HG03520 (cell line): Measurements from ENCODE around the gene DUSP8.

Source experiments
- ATAC-seq: cut with Tn5 transposase; IDR thresholded peaks from one replicate; pipeline ENCODE4 v1.9.1; 2021; ENCODE audit warnings: mild to moderate bottlenecking, moderate library complexity; ENCODE audit not compliant: unreplicated experiment

Gene DUSP8

DNA sequence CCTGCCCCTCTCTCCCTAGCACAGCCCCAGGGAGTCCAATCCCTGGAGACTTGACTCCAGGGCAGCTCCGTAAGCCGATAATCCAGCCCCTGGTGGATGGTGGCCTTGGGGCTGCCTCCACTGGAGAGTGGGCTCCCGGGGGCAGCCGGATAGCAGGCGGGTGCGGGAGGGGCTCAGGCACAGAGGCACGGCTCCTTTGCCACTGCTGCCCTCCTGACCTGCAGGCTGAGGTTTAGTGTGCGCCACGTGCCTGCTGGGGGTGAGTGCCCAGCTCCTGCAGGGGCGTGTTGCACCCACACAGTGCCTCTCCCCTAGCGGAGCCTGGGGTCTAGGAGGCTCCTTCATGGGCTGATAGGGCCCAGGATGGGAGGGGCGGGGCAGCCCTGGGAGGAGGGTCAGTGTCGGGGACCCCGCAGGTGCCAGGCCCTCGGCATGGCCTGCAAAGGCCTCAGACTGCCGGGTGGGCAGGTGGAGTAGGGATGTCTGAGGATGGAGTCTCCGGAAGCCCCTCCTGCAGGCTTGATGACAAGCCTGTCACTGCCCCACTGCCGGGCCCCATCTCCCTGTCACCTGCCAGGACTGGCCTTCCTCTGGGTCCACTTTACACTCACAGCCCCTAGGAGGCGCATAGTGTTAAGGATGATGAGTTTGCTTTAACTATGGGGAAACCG, 5.6 kb downstream of the DUSP8 start:
- no peak for ATAC-seq

DNA sequence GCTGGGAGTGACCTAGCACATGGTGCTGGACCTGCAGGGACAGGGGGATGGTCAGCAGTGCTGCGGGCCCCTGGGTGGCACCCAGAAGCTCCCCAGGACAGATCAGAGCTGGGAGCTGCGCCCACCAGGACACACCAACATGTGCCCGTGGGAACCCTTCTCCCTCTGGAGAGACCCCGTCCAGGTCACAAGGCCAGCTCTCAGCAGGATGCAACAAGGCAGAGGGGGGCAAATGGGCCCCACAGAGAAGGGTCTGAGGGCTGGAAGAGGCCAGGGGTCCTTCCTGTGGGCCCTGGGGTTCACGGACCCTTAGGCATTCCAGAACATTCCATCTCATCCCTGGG, 6.2 kb downstream of the DUSP8 start:
- no peak for ATAC-seq

DNA sequence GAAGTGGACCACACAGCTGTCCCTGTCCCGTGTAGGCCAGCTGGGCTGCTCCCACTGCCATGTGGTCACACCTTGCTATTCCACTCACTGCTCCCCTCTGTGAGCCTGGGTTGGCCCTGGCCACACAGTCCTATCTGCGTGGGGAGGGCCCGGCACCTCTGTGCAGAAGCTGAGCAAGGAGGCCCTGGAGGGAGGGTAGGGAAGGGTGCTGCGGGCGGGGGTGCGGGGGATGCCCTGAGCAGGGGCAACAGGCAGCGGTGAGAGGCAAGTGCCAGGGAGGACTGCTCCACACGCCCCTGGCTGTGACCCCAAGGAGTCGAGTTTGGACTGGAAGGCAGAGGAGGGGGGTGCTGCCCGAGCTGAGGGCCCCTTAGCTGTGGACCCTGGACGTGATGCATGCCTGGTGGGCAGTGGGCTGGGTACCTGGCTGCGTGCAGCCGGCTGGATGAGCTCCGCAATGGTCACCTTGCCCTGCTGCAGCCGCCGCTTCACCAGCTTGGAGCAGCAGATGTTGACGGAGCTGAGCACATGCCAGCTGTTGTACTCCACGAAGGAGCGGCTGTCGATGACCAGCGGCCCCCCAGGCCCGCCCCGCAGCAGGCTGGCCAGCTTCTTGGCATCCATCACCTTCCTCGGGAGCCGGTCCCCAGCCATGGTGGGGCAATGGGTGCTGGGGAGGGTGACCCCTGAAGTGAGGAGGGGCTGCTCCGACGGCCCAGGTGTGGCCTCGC, 6.7 kb downstream of the DUSP8 start:
- no peak for ATAC-seq

DNA sequence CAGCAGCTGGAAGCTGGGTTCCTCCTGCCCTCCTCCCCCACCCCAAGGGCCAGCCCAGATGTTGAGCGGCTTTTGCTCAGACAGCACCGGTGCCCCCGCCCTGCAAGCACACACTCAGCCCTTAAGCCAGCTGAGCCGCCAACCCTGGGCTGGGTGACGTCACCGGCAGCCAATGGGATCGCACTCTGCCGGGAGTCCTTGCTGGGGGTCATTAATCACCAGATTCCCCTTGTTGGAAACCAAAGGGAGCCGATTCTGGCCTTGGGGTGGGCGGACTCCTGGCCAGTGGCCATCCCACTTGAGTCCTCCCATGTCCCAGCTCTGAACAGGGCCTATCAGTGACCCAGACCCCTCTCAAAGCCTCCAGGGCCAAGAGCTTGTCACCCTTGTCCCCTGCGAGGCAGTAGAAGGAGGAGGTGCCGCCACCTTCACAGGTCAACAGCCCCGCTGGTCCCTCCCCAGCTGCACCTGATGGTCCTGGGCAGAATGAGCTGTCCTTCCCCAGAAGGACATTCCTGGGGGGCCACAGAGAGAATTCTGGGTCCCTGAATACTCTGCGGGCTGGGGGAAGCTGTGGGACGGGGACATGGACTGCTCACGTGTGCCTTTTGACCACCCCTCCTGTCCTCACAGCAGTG, 7.4 kb downstream of the DUSP8 start:
- no peak for ATAC-seq

DNA sequence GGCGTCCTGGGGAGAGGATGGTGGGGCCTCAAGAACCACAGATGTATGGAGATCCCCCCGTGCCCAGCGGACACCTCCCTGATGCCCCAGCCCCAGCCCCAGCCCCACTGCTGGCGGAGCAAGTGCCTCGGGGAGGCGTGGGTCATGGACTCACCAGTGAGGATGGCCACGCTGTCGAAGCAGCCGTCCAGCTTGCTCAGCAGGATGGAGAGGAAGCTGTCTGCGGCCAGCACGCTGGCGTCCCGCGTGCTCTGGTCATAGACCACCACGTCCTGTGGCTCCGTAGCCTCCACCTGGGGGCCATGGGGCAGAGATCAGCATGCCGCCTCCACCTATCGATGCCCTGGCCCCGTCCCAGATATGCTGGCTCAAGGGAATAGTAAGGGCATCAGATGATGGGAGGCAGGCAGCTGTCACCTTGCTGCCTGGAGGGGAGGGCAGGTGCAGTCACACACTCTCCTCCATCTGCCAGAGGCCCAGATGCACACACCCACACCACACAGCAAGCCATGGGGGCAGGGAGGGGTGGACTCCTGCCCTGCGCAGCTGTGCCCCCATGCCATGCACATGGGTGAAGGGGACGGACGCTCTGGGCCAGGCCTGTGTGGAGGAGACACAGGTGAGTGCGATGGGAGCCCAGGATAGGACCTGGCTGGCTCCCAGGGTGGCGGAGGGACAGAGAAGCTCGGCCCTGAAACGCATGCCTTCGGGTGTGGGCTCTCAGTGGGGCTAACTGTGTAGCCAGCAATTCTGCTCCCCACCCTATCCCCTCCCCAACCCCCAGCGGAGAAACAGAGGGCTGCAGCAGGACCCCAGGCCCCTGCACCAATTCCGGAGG, 8.2 kb downstream of the DUSP8 start:
- ATAC-seq: no peak

DNA sequence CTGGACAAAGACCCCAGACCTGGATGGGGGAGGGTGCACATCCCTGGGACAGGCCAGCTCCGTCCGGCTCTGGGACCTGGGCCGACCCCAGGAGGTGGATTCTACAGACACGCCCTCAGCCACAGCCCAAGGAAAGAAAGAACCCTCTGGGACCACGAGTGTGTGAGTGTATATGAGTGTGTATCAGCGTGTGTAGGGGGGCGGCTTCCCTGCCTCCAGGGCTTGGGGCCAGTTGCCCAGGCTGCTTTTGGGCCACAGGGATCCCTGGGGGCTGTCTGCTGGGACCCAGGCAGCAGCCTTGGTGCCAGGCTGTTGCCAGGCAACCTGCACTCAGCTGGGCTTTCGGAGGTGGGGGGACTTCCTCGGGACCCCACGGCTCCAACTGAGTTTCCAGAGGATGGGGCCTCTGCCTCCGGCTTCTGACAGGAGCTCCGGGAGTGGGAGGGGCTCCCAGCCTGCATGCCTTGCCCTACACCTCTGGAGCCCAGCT, 8.9 kb downstream of the DUSP8 start:
- ATAC-seq: no peak

DNA sequence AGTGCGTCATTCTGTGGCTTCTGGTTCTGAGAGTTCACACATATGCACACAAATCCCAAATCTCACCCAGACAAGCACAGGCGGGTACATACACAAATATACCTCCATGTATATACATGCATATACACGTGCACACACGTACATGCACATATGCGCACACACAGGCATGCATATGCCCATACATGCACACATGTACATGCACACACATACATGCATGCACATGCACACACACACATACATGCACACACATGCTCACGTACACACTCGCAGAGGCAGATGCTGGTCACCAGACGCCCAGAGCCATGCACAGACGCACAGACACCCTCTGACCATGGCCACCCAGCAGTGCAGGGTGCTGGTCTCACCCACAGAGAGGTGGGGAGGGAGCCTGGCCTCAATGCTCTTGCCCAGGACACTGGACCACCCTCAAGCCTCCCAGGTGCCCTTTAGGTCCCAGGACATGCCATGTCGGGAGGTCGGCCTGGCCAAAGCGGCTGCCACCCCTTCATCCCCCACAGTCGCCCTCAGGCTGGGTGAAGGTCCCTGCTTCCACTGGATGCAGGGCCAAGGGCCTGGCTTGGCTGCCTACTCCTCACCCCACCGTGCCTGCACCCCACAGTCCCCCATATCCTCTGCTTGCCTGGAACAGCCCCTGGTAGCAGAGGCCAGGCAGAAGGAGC, 9.5 kb downstream of the DUSP8 start:
- no peak for ATAC-seq

DNA sequence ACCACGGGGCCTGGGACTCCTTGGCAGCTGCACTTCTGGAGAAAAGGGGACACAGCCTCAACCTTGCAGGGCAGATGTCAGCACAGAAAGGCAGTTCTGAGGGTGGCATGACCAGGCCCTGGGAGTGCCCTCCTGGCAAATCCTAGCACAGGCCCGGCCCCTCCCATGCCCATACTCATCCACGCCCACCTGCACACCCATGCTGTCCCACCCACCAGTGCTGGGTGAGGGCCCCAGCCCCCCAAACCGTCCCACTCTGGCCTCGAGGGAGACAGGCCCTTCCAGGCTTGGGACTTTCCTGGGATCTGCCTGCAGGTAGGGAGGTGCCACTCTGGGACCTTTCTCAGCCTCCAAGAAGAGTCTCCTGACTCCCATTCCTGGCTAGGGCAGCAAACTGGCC, 10.1 kb downstream of the DUSP8 start:
- no peak for ATAC-seq

DNA sequence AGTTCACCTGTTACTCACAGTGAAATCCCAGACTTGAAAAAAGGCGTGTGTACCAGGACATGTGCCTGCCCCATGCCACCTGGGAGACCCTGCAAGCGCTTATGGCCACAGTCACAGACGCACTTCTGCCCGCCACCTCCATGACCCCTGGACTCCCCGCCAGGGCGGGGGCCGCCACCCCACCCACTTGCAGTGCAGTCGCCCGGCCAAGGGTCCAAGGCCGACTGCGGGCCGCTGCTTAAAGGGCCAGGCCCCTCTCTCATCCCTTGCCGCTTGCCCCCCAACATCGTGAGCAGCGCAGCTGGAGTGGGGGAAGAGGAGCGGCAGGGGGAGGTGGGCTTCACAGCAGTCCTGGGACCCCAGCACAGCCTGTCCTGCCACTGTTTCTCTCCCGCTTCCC, 10.8 kb downstream of the DUSP8 start:
- ATAC-seq: no peak

DNA sequence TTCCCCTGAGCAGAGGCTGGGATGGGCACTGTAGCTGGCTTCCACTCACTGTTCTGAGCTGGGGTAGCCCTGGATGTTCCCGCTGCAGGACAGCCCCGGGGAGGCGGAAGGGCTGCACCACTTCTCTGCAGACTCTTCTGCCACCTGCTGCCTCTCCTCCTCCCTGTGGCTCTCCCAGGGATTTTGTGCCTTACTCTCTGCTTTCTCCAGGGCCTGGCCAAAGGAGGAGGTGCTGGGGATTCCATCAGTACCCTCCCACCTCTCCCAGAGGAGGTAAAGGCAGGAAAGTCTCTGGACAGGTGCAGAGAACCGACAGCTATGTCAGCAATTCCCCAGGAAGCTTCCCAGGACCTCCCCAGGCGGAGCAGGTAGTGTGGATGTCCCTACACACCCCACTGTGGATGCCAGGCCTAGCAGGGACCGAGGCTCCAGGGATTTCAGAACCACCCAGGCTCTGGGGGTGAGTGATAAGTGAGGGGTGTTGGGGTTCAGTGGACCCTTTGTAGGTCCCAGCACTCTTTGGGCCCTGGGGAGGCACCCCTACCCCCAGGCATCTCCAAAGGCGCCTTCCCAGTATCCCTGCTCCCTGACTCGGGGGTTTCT, 11.3 kb downstream of the DUSP8 start:
- ATAC-seq: no peak

DNA sequence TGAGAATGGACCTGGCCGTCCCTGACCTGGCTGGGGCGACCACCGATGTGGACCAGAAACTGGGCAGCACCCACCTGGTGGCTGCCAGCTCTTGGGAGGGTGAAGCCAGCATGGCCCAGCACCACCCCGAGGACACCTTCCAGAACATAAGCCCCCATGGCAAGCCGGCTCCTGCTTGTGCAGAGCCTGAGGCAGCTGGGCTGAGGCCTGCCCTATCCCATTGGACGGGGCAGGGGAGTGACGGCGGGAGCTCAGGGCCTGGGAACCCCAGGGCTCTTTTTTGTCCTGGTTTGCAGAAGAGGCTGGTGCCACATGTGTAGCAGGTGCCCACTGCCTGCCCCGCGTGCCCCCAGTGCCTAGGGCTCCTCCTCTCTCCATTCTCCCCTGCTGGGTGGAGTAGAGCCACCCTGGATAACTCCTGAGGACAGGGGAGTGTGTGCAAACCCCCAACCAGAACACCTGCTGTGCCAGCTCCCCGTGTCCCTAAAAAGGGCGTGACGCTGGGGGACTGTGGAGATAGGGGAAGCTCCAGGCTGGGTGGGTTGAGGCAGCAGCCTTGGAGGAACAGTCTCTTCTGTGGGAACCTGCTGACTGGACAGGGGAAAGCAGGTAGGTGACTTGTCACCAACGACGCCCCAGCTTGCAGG, 11.9 kb downstream of the DUSP8 start:
- no peak for ATAC-seq

DNA sequence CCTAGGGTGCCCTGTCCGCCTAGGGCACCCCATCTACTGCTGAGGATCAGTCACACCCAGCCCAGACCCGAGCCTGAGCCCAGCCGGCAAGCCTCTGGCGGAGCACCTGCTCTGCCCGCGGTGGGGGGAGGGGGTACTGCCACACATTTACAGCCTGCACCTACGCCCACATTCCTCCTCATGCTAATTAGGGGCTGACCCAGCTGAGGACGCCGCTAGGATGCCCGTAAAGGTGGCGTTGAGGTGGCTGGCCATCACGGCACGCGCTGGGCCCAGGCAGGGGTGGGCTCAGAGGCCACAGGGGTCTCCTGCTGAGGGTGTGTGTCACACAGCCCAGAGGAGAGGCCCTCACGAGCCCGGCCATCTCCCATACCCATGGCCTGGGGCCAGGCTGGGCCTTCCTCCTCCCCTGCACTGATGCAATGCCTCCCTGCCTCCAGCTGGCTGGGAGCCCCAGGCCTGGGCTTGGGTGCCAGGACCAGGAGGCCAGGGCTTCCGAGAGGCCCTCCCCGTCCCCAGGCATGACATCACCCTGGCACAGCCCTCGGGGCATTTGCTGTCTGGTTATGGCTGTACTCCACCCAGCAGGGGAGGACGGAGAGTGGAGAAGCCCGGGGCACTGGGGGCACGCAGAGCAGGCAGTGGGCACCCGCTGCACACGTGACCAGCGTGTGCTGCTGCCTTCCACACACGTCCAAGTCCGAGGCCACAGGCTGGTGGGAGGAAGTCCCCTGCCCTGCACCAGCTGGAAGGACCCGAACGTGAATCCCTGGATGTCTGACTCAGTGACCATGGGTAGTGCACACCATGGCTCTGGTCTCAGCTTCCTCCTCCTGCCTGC, 12.7 kb downstream of the DUSP8 start:
- no peak for ATAC-seq

DNA sequence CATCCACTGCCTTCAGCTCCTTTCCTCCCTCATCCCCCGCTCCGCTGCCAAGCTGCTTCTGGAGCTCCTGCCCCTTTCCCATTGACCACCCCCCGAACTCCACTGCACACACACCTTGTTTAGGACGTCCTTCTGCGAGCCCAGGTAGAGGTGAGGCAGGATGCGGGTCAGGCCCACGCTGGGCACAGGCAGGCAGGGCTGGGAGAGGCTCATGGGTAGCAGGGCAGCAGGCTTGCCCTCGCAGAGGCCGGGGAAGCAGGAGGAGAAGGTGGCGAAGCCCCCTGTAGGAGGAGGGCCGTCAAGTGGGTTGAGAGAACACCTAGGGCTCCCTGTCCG, 13.3 kb downstream of the DUSP8 start:
- ATAC-seq: no peak

DNA sequence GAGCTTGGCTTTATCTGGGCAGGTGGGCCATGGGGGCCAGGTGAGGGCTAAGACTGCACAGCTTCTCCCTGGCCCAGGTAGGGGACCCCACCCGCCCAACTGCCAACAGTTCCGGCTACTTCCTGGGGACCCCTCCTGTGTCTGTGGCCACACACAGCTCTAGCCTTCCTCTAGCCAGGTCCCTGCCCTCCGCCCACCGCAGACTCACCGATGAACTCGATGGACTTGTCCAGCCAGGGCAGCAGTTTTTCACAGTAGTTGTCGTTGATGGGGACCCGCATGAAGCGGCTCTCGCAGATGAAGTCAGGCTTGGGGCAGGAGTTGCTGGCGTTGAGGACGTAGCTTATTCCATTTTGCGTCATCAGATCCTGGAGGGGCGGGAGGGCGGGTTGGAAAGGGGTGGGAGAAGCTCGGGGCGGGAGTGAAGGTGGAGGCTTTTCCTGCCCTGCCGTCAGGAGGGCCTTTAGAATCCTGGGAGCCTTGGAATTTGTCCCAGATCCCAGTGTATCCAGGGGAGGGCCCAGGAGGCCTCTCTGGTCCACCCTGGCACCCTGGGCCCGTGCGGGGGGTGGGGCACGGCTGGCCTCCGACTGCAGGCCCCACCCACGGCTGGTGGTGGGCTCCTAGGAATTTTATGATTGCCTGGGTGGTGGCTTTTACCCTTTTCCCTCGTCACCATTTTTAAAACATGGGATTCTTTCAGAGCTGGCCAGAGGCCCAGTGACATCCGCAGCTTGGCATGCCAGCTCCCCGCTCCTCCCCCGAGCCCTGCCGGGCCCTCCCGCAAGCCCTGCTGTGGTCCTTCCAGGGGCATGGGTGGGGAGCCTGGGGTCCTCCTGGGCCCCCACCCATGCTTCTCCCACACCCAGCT, 13.9 kb downstream of the DUSP8 start:
- ATAC-seq: no peak

DNA sequence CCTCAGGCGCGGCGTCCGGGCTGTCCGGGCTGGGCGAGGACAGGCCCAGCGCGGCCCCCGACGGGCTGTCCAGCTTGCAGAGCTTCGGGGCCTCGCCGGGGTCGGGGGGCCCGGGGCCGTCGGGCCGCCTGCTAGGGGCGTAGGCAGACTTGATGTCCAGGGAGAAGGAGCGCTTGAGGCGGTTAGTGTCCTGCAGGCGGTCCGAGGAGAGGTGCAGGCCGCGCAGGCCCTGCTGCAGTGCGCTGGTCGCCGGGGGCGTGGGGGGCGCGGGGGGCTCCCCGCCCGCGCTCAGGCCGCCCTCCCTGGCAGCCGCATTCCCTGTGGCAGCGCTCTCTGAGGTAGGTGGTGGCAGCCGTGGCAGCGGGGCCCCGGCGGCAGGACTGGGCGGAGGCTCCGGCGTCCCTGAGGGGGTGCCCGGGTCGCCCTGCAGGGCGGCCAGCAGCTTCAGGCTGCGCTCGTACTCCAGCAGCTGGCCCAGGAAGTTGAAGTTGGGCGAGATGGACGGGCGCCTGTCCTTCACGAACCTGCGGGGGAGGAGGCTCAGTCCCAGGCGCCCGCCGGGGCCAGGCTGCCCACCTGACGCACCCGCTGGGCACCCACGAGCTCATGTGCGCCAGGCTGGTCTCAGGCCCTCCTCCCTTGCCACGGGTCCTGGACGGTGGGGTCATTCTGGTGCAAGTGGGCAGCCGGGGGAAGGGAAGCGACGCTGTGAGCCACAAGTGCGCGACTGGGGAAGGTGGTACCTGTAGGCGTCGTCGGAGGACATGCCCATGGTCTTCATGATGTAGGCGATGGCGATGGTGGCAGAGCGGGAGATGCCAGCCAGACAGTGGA, 14.8 kb downstream of the DUSP8 start:
- ATAC-seq: no peak

DNA sequence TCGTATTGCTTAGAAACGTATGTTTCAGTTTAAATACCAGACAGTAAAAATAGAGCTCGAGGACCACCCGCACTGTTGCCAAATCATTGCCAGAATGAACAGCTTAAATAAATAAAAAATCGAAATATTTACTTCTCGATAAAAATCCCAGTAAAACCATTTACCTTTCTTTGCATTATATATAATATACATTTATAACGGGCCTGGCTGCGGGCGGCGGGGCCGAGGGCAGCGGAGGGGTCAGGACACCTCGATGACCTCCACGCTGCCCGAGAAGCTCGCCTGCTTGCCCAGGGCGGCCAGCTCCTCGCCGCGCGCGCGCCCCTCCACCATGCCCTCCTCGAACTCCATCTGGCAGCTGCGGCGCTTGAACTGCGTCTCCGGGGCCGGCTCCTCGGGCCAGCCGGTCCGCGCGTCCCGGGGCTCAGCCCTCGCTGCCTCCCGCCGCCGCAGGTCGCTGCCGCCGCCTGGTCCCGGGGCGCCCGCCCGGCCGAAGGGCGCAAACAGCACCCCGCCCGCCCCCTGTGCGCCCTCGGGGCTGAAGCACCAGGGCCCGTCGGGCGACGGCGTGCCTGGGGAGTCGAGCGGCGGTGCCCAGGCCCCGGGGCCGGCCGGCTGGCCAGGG, 15.7 kb downstream of the DUSP8 start:
- no peak for ATAC-seq

DNA sequence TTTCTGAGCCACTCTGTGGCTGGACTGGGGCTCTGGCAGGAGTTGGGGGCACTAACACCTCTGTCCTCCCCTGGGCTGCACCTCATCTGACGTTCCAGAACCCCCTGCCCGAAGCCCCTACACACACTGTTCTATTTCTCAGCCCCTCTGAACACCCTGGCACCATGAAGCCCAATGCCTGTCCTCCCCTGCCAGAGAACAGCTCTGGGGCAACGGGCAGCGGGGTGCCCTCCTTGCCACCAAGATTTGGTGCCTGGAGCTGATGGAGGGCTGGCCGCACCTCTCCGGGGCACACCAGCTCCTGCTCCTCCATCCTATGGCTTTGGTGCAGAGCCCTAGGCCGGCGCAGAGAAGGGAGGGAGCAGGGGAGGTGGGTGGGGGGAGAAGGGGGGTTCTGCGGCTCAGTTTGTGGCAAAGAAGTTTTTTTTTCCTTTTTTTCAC, 16.3 kb downstream of the DUSP8 start:
- no peak for ATAC-seq
